Stimulated activated CD8-positive, alpha-beta memory T cell treated with anti-CD3 and anti-CD28 coated beads, Interleukin-4, amount 100 ng/mL, for 4 hours (primary cell): Measurements from ENCODE around the gene UBL5.
"Not testable (repeated sequence)": the region's sequence is repeated elsewhere in the genome, so short reads cannot be mapped to it uniquely, and the experiment has no call there.

Experiments
- DNase-seq, 2 donors: peaks; one replicate each; pipeline ENCODE4 v3.0.0-alpha.2; 2020; ENCODE audit warnings: low read depth in 2 of 2, low spot score in 1 of 2

Gene UBL5

GRCh38 chr19:9827289-9828238, at the start of gene UBL5:
TSS of gene UBL5 (plus strand) at chr19:9827918. CDS start at chr19:9828338, 420 bp downstream.
- DNase-seq = peak; percentile 79 to 80

- no peak for DNase-seq
Observed at GRCh38 chr19:9782338-9782737, 45.4 kb upstream of the UBL5 start.

- DNase-seq = not testable (repeated sequence)
Observed at GRCh38 chr19:9784163-9784496, 43.6 kb upstream of the UBL5 start.

DNA sequence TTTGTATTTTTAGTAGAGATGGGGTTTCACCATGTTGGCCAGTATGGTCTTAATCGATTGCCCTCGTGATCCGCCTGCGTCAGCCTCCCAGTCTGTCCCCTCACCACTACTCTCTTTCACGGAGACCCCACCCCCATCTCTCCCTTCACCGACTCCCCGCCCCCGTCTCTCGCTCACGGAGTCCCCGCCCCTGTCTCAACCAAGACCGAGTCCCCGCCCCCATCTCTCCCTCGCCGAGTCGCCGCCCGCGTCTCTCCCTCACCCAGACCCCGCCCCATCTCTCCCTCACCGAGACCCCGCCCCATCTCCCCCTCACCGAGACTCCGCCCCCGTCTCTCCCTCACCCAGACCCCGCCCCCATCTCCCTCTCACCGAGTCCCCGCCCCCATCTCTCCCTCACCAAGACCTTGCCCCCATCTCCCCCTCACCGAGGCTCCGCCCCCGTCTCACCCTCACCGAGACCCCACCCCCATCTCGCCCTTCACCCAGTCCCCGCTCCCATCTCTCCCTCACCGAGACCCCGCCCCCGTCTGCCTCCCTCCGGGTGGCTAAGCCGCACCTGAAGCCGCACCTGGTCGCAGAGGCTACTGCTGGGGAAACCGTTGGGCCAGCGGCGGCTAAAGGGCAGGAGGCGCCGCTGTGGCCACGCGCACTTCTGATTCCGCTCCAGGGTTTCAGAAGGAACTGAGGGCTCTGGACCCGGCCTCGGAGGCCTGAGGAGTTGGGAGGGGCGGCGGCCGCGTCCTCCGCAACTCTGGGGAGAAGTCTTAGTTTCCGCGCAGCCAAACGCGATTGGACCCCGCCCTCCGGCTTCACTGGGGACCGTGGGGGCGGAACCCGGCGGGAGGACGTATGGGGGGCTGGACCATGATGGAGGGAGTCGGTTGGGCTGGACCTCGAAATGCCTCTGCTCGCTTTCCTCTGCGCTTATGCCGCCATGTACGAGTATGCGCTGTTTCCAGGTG, 42.1 kb upstream of the UBL5 start:
- peak; percentile 94 to 97 for DNase-seq

DNA sequence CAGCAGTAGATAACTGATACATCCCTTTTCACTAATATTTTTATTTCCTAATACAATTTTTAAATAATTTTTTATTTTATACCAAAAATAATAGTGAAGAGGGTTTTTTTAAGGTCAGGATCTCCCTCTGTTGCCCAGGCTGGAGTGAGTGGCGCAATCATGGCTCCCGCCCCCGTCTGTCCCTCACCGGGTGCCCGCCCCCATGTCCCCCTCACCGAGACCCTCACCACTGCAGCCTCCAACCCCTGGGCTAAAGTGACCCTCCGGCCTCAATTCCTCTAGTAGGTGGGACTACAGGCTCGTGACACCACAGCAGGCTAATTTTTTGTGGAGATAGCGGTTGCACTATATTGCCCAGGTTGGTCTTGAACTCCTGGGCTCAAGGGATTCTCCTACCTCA, 41.4 kb upstream of the UBL5 start:
- DNase-seq = no peak

GRCh38 chr19:9786819-9787218, 40.9 kb upstream of the UBL5 start:
- DNase-seq = no peak

- DNase-seq = not testable (repeated sequence)
Observed at GRCh38 chr19:9788604-9789003, 39.1 kb upstream of the UBL5 start.

GRCh38 chr19:9789066-9789465, 38.7 kb upstream of the UBL5 start:
- no peak for DNase-seq

- DNase-seq = not testable (repeated sequence)
Observed at GRCh38 chr19:9789579-9789978, 38.1 kb upstream of the UBL5 start.

DNA sequence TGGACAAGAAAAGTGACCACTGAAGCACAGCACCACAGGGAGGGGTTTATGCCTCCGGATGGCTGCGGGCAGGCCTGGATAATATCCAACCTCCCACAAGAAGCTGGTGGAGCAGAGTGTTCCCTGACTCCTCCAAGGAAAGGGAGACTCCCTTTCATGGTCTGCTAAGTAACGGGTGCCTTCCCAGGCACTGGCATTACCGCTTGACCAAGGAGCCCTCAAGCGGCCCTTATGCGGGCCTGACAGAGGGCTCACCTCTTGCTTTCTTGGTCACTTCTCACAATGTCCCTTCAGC, 36.7 kb upstream of the UBL5 start:
- DNase-seq = not testable (repeated sequence)

DNA sequence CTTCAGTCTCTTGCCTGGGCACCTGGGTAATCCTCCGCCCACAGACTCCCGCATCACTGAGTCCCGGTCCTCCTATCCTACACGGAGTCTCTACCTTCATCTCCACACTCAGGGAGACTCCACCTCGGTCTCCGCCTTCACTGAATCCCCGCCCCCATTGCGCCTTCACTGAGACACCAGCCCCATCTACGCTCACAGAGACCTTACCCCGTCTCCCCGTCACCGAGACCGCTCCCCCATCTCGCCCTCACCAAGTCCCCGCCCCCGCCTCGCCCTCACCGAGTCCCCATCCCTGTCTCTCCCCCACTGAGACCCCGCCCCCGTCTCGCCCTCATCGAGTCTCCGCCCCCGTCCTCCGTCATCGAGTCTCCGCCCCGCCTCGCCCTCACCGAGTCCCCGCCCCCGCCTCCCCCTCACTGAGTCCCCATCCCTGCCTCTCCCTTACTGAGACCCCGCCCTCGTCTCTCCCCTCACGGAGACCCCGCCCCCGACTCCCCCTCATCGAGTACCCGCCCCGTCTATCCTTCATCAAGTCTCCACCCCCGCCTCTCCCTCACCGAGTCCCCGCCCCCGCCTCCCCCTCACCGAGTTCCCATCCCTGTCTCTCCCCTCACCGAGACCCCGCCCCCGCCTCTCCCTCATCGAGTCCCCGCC, 36.0 kb upstream of the UBL5 start:
- peak; percentile 93 to 97 for DNase-seq

GRCh38 chr19:9792206-9793070, 35.3 kb upstream of the UBL5 start:
- peak; percentile 90 to 91 for DNase-seq

DNA sequence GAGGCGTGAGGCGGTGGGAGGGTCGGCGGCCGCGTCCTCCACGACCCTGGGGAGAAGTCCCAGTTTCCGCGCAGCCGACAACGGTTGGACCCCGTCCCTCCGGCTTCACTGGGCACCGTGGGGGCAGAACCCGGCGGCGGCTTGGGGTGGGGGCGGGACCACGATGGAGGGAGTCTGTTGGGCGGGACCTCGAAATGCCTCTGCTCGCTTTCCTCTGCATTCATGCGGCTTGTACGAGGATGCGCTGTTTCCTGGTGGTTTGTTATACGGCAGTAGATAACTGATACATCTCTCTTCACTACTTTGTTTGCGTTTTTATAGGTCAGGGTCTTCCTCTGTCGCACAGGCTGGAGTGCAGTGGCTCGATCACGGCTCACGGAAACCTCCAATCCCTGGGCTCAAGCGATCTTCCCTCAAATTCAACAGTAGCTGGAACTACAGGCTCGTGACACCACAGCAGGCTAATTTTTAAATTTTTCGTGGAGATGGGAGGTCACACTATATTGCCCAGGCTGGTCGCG, 34.6 kb upstream of the UBL5 start:
- peak; percentile 41 to 57 for DNase-seq

DNA sequence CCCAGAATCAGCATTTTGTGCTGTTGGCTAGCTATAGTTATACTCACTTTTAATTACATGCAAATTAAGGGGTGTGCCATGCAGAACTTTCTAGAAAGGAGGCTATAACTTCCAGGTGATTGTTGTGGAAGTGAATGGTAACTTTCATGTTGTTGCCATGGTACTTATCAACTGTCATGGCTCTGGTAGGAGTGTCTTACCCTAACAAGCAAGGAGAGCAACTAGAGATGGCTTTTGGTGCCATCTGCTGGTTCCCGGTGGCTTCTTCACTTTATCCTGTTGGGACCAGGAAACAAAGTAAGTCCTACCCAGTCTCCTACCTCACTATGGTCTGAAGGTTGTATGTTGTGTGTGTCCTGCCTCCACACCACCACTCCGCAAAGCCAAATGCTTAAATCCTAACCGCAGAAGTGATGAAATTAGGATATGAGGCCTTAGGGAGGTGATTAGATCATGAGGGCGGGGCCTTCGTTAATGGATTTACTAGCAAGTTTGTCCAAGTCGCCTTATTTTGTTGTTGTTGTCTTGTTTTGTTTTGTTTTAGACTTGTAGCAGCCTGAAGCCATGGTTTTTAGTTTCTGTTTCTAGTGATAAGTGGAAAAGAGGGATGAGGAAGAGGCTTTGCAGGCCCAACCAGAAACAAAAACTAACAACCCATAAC, 31.5 kb upstream of the UBL5 start:
- DNase-seq = peak; percentile 64 to 71

- no peak for DNase-seq
Observed at GRCh38 chr19:9797871-9798270, 29.8 kb upstream of the UBL5 start.

- no peak for DNase-seq
Observed at GRCh38 chr19:9799162-9799561, 28.6 kb upstream of the UBL5 start.

DNA sequence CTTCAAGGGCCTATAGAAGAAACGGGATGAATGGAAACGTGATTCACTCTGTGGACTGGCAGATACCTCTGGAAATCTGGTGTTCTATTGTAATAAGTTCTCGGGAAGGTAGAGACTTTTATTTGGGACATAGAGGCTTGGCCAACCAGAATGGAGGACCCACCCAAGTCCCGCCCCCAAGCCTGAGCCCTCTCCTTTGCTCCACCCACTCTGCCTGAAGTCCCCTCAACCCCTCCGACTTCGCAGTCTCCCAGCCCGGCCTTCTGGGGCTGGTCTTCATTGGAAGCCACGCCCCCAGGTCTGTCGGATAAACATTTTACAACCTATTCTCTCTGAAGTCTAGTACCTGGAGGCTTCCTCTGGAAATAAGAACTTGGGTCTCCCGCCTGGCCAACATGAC, 25.7 kb upstream of the UBL5 start:
- DNase-seq = no peak

DNA sequence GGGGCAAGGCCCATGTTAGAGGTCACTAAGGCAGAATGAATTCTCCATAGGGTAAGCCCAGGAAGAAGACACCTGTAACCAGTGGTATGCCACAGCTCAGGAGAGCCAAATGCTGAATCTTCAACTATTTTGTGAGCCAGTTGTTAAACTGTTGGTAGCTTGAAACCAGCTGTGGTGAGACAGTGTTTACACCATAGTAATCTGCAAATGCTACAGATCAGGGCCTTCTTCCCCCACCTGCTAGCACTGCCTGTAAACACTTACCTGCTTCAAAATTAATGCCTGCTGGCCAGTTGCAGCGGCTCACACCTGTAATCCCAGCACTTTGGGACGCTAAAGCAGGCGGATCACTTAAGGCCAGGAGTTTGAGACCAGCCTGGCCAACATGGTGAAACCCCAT, 20.9 kb upstream of the UBL5 start:
- no peak for DNase-seq

- no peak for DNase-seq
Observed at GRCh38 chr19:9808855-9809824, 18.6 kb upstream of the UBL5 start.
